GM18502 (cell line): ENCODE results near the gene RNF114.
A peak's percentile ranks its signal among the peaks of the same experiment; 100 is the strongest.
"Not testable (repeated sequence)": the region's sequence is repeated elsewhere in the genome, so short reads cannot be mapped to it uniquely, and the experiment has no call there.

Source experiments
- ATAC-seq: cut with Tn5 transposase; IDR thresholded peaks from one replicate; pipeline ENCODE4 v1.9.1; 2021; ENCODE audit warnings: mild to moderate bottlenecking; ENCODE audit not compliant: unreplicated experiment, poor library complexity

Gene RNF114

GRCh38 chr20:49983123-49983847 is 47.1 kb downstream of the RNF114 start:
- ATAC-seq = peak; percentile 13

- ATAC-seq = no peak
These were observed 47.7 kb downstream of the RNF114 start for GRCh38 chr20:49983848-49984408.

GRCh38 chr20:49984426-49985153 is 48.4 kb downstream of the RNF114 start:
- no peak for ATAC-seq

GRCh38 chr20:49985157-49985556 is 49.0 kb downstream of the RNF114 start:
- ATAC-seq = no peak

- no peak for ATAC-seq
These were observed 49.4 kb downstream of the RNF114 start for GRCh38 chr20:49985617-49986016.

- ATAC-seq = no peak
These were observed 49.9 kb downstream of the RNF114 start for GRCh38 chr20:49986049-49986448.

- no peak for ATAC-seq
These were observed 51.0 kb downstream of the RNF114 start for GRCh38 chr20:49987015-49987867.

GRCh38 chr20:49987868-49988690 is 51.9 kb downstream of the RNF114 start:
- no peak for ATAC-seq

GRCh38 chr20:49989234-49990065 is 53.3 kb downstream of the RNF114 start:
- no peak for ATAC-seq

GRCh38 chr20:49990271-49990720 is 54.1 kb downstream of the RNF114 start:
- no peak for ATAC-seq

GRCh38 chr20:49993301-49993751 is 57.1 kb downstream of the RNF114 start:
- ATAC-seq = no peak

GRCh38 chr20:49995586-49995985 is 59.4 kb downstream of the RNF114 start:
- ATAC-seq = no peak

- not testable (repeated sequence) for ATAC-seq
These were observed 62.4 kb downstream of the RNF114 start for GRCh38 chr20:49998478-49999188.

GRCh38 chr20:49999329-49999728 is 63.1 kb downstream of the RNF114 start:
- ATAC-seq = peak; percentile 64

- ATAC-seq = not testable (repeated sequence)
These were observed 64.5 kb downstream of the RNF114 start for GRCh38 chr20:50000548-50001222.

GRCh38 chr20:50001784-50002311 is 65.7 kb downstream of the RNF114 start:
- ATAC-seq = no peak

GRCh38 chr20:50003253-50003656 is 67.1 kb downstream of the RNF114 start:
- ATAC-seq = no peak
